D341Med (cell line): Measurements from ENCODE around the gene PATE2.

ENCODE experiments used
- DNase-seq: peaks from one replicate; pipeline ENCODE4 v3.0.0; 2012; ENCODE audit warnings: low spot score

The PATE2 gene

GRCh38 chr11:125778728-125779127 is at the start of gene PATE2:
Gene PATE2 (minus strand): TSS chr11:125778828. CDS start chr11:125778773, 55 bp downstream.
- DNase-seq: no peak

- DNase-seq: no peak
Measured at GRCh38 chr11:125807909-125808308, 29.3 kb upstream of the PATE2 start.

GRCh38 chr11:125802387-125802786 is 23.8 kb upstream of the PATE2 start:
- no peak for DNase-seq

GRCh38 chr11:125799808-125800207 is 21.2 kb upstream of the PATE2 start:
- no peak for DNase-seq

- no peak for DNase-seq
Measured at GRCh38 chr11:125797641-125798040, 19.0 kb upstream of the PATE2 start.

- DNase-seq: no peak
Measured at GRCh38 chr11:125790825-125791224, 12.2 kb upstream of the PATE2 start.

GRCh38 chr11:125787827-125788226 is 9.2 kb upstream of the PATE2 start, which contains the start of gene PATE3:
Gene PATE3 (plus strand): TSS chr11:125788127. CDS start chr11:125788152, 25 bp downstream.
- DNase-seq: no peak

- DNase-seq: no peak
Measured at GRCh38 chr11:125784678-125785077, 6.0 kb upstream of the PATE2 start.

GRCh38 chr11:125777309-125777708 is 1.3 kb downstream of the PATE2 start:
- DNase-seq: no peak

- no peak for DNase-seq
Measured at GRCh38 chr11:125773516-125773915, 5.1 kb downstream of the PATE2 start.

GRCh38 chr11:125772834-125773505 is 5.7 kb downstream of the PATE2 start:
- DNase-seq: no peak

- no peak for DNase-seq
Measured at GRCh38 chr11:125770583-125770982, 8.0 kb downstream of the PATE2 start.

GRCh38 chr11:125768336-125769046 is 10.1 kb downstream of the PATE2 start:
- no peak for DNase-seq

GRCh38 chr11:125766251-125766650 is 12.4 kb downstream of the PATE2 start:
- DNase-seq: no peak

GRCh38 chr11:125763483-125763882 is 15.1 kb downstream of the PATE2 start:
- no peak for DNase-seq

- no peak for DNase-seq
Measured at GRCh38 chr11:125762445-125762844, 16.2 kb downstream of the PATE2 start.

- no peak for DNase-seq
Measured at GRCh38 chr11:125756050-125756449, 22.6 kb downstream of the PATE2 start.

- DNase-seq: no peak
Measured at GRCh38 chr11:125750629-125751028, 28.0 kb downstream of the PATE2 start.

GRCh38 chr11:125745979-125746378 is 32.6 kb downstream of the PATE2 start, which contains the start of gene PATE1:
Gene PATE1 (plus strand): TSS chr11:125746279. CDS start chr11:125746305, 26 bp downstream.
- DNase-seq: no peak

GRCh38 chr11:125743681-125744080 is 34.9 kb downstream of the PATE2 start:
- DNase-seq: no peak

GRCh38 chr11:125740617-125741016 is 38.0 kb downstream of the PATE2 start:
- no peak for DNase-seq

GRCh38 chr11:125728969-125729368 is 49.7 kb downstream of the PATE2 start:
- no peak for DNase-seq
